ENCODE measurements around the gene BHLHE40.

BHLHE40 gene

GRCh38 chr3:5022187-5022965 lies 43.1 kb downstream of the BHLHE40 start:
- Mint-ChIP-seq H3K27ac (peak overlapping the region; percentile 95), H3K4me3 (peak overlapping the region; percentile 41), H3K36me3 (ENCODE audit: low read depth) (peaks cover 2% of the 10 kb centered on the region)

GRCh38 chr3:5022966-5023776 lies 43.9 kb downstream of the BHLHE40 start:
- H3K9me3 Mint-ChIP-seq: no peaks in the 10 kb centered on the region
- H3K4me3 Mint-ChIP-seq: no peak overlapping the region
- H3K27me3 Mint-ChIP-seq (ENCODE audit: low read depth): no peaks in the 10 kb centered on the region
- H3K36me3 Mint-ChIP-seq (ENCODE audit: low read depth): no peaks in the 10 kb centered on the region
- peaks cover 68% of the 10 kb centered on the region for H3K4me1 Mint-ChIP-seq (ENCODE audit: low read depth)
- H3K27ac Mint-ChIP-seq: peak overlapping the region; percentile 21

More at GRCh38 chr3:5022187-5022965, 43.1 kb downstream of the BHLHE40 start:
- H3K27me3 Mint-ChIP-seq (ENCODE audit: low read depth): no peaks in the 10 kb centered on the region
- H3K4me1 Mint-ChIP-seq (ENCODE audit: low read depth): peaks cover 66% of the 10 kb centered on the region
- no peaks in the 10 kb centered on the region for H3K9me3 Mint-ChIP-seq

- H3K4me1 Mint-ChIP-seq (ENCODE audit: low read depth): peaks cover 61% of the 10 kb centered on the region
- no peaks in the 10 kb centered on the region for H3K36me3 Mint-ChIP-seq (ENCODE audit: low read depth)
- H3K4me3 Mint-ChIP-seq: no peak overlapping the region
- H3K27me3 Mint-ChIP-seq (ENCODE audit: low read depth): no peaks in the 10 kb centered on the region
- peak overlapping the region; percentile 29 for H3K27ac Mint-ChIP-seq
- no peaks in the 10 kb centered on the region for H3K9me3 Mint-ChIP-seq
Measured at GRCh38 chr3:5023777-5024346, 44.6 kb downstream of the BHLHE40 start.

DNA sequence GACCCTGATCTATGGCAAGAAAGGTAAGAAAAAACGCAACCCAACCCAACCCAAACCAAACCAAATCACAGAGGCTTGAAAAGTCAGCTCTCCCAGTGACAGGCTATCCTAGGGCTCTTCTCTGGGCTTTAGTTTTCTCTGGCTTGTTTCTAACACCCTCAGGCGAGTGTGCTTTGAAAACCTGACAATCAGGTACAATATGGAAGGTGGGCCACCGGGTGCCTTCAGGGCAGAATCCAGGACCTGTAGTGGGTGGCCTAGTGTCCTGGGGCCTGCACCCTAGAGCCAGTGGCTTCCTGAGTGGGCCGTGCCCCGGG lies 46.8 kb downstream of the BHLHE40 start:
- peaks cover 54% of the 10 kb centered on the region for H3K4me1 Mint-ChIP-seq (ENCODE audit: low read depth)
- no peaks in the 10 kb centered on the region for H3K9me3 Mint-ChIP-seq
- H3K27ac Mint-ChIP-seq: peak overlapping the region; percentile 82
- no peaks in the 10 kb centered on the region for H3K36me3 Mint-ChIP-seq (ENCODE audit: low read depth)
- peak overlapping the region; percentile 14 for H3K4me3 Mint-ChIP-seq
- H3K27me3 Mint-ChIP-seq (ENCODE audit: low read depth): no peaks in the 10 kb centered on the region

DNA sequence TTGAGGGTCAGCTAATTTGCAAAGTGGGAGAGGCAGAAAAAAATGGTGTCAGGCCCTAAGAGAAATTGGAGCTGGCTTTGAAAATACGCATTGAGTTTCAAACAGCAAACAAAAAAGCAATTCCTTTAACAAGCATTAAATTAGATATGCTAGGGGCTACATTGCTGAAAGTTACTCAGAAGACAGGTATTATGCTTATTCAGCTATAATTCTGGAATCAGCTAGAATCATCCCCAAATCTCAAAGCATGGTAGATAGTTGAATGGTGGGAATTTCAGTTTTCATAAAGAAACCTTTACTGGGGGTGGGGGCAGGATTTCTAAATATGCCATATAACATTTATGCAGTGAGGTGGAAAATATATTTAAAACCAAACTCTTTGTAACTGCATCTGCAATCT lies 50.5 kb downstream of the BHLHE40 start:
- H3K36me3 Mint-ChIP-seq (ENCODE audit: low read depth): no peaks in the 10 kb centered on the region
- peak overlapping the region; percentile 39 for H3K27ac Mint-ChIP-seq
- H3K4me3 Mint-ChIP-seq: no peak overlapping the region
- H3K27me3 Mint-ChIP-seq (ENCODE audit: low read depth): no peaks in the 10 kb centered on the region
- H3K4me1 Mint-ChIP-seq (ENCODE audit: low read depth): peaks cover 33% of the 10 kb centered on the region
- no peaks in the 10 kb centered on the region for H3K9me3 Mint-ChIP-seq

- no peaks in the 10 kb centered on the region for H3K9me3 Mint-ChIP-seq
- H3K4me3 Mint-ChIP-seq: no peak overlapping the region
- H3K27me3 Mint-ChIP-seq (ENCODE audit: low read depth): no peaks in the 10 kb centered on the region
- H3K4me1 Mint-ChIP-seq (ENCODE audit: low read depth): peaks cover 37% of the 10 kb centered on the region
- no peak overlapping the region for H3K27ac Mint-ChIP-seq
- H3K36me3 Mint-ChIP-seq (ENCODE audit: low read depth): no peaks in the 10 kb centered on the region
Measured at GRCh38 chr3:5030152-5030551, 50.9 kb downstream of the BHLHE40 start.

DNA sequence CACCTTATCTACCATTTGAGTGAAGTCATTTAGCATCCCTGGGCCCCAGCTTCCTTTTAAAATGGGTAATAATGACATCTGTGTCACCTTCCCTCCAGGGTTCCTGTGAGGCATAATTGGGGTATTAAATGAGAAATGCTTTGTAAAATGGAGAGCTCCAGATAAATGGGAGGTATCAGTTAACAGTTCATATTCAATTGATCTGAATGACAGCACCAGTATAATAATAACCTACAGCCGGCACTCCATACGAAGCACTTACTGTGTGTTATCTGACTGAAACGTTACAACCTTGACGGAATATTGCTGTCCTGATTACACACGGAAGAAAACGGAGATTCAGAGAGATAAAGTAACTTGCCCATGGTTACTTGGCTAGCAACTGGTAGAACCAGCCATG lies 53.6 kb downstream of the BHLHE40 start:
- Mint-ChIP-seq H3K27me3 (ENCODE audit: low read depth) (no peaks in the 10 kb centered on the region), H3K4me3 (no peak overlapping the region), H3K4me1 (ENCODE audit: low read depth) (peaks cover 37% of the 10 kb centered on the region), H3K36me3 (ENCODE audit: low read depth) (no peaks in the 10 kb centered on the region), H3K27ac (no peak overlapping the region), H3K9me3 (no peaks in the 10 kb centered on the region)

All from T-helper 1 cell treated with Interleukin-12 subunit alpha and Interleukin-12 subunit beta and Interleukin-4 antibody, amounts not matched to agents 30 μg/mL and 1 μg/mL, for 36 hours (primary cell).